HG03521 (cell line): Measurements from ENCODE around the gene CYP19A1.

Experiments
- ATAC-seq: cut with Tn5 transposase; IDR thresholded peaks from one replicate; pipeline ENCODE4 v1.9.1; 2021; ENCODE audit warnings: mild to moderate bottlenecking, moderate library complexity; ENCODE audit not compliant: unreplicated experiment

Gene CYP19A1

DNA sequence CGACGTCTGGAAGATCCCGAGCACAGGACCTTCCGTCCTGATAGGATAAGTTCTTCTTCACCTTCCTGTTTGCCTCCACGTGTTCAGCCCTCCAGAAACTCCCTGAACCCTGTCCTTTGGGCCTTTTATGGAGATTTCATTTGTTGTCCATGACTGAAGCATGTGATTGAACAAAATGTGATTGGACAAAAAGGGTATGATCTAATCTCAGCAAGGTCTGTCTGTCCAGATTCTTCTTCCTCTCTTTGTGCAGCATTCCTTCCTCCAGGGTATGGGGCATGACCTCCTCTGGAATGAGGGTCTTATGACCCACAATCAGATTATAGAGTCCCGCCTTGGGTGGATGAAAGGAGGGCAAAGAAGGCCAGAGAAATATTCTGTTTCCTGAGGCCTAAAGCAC, at the start of gene CYP19A1:
CYP19A1 (minus strand) TSS at position 101 of the 400 bp plus-strand sequence. CDS start 95,684 bp downstream, outside the sequence.
- no peak for ATAC-seq

GRCh38 chr15:51387699-51388041, 49.3 kb upstream of the CYP19A1 start:
- no peak for ATAC-seq

DNA sequence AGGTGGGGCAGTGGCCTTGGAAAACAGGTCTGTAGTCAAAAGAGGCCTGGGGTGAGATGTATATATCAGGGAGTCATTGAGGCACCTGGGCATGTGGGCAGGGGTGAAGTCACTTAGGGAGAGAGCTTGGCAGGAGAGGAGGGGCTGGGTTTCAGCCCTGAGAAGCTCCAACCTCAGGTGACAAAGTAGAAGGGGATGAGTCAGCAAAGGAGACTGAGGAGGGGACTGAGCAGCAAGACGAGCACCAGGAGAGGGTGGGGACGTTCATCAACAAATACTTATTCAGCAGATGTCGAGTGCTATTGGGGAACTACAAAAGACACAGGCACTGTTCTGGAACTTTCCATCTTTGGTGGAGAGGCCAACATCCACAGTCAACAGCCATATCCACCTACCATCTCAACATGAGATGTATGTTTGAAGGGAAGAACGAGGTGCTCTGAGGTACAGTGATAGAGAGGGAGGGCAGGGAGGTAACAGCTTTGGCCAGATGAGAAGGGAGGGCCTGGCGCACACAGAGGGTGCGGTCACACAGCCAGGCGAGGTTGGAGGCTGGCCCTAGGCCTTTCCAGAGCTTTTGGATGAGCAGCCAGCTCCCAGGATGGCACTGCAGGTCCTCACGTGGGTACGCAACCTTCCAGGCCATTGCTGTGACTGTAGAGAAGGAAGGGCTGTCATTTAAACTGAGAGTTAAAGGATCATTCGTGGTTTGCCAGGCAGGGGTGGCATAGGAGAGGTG, 48.7 kb upstream of the CYP19A1 start:
- no peak for ATAC-seq

GRCh38 chr15:51386486-51386885, 48.1 kb upstream of the CYP19A1 start:
- no peak for ATAC-seq

GRCh38 chr15:51386029-51386428, 47.6 kb upstream of the CYP19A1 start:
- ATAC-seq, result no peak

DNA sequence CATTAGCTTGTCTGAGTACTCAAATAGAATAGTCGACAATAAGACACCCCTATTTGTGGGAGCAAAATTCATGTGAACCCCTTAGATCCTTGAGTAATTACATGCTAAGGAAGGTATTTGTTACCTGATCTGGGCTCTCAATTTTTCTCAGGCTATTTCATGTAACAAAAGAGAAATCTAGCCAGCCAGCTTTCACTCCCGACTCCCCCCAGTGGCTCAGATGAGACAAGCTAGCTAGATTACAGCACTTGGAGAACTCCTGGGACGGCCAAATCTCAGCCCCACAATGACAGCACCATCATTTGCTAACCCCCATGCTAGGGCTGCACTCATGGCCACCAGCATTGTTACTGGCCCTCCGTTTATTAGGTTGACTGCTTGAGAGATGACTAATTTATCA, 44.4 kb upstream of the CYP19A1 start:
- ATAC-seq, result no peak

- peak; percentile 76 for ATAC-seq
Observed at GRCh38 chr15:51380999-51381806, 42.8 kb upstream of the CYP19A1 start.

DNA sequence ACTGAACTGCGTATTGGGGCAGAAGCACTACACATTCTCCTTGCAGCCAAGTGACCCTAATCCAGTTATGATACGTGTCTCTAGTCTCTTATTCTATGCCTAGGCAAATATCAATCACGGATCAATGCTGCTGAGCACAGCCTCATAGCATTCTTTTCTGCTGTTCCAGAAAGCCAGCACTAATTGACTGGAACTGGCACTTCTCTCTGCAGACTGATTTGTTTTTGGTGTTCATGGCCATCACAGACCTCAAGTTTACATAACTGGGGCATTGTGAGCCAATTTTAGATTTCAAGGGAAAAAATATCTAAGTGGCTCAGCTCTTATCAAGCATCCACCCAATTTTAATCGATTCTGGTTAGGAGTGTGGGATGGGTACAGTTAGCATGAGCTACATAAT, 41.0 kb upstream of the CYP19A1 start:
- ATAC-seq, result no peak

DNA sequence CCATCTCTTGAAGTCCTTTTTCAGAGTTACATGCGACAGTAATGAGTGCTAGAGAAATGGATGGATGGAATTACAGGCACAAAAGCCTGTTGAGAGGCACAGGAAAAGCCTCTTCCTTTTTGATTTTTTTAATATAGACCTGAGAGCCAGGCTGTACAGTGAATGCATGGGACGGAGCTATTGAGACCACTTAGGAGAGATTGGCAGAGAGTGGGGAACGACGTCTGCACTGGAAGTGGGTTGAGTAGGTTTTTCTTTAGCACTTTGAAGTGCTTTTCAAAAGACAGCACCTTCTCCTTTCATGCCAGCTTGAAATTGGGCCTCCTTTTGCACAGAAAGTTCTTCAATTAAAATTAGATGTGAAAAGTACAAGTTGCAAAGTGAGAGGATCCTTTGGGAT, 40.0 kb upstream of the CYP19A1 start:
- no peak for ATAC-seq

DNA sequence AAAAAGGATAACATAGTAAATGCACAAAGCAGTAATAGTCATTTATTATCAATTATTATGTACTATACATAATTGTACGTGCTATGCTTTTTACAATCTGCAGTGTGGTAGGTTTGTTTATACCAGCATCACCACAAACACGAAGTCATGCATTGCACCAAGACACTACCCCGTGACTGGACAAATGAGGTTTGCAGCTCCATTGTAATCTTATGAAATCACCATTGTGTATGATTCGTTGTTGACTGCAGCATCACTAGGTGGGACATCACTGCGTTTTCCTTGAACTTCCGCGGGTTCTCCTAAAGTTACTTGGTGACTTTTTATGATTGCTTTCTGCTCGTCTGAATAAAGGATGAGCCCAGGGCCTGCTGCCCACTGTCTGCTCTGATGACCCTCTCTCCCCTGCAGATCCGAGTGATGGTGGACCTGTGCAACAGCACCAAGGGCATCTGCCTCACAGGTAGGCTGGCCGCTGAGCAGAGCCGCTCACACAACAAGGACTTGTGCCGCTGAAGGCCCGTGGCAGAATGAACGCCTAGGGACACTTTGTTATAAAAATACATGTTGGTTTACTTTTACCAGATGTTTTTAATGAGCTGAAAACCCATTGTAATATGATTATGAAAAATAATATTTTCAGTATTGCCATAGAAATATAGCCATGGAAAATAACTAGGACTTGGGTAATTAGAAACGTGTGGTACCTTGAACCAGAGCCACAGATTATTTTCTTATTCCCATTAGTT, 38.8 kb upstream of the CYP19A1 start:
- ATAC-seq, result no peak

DNA sequence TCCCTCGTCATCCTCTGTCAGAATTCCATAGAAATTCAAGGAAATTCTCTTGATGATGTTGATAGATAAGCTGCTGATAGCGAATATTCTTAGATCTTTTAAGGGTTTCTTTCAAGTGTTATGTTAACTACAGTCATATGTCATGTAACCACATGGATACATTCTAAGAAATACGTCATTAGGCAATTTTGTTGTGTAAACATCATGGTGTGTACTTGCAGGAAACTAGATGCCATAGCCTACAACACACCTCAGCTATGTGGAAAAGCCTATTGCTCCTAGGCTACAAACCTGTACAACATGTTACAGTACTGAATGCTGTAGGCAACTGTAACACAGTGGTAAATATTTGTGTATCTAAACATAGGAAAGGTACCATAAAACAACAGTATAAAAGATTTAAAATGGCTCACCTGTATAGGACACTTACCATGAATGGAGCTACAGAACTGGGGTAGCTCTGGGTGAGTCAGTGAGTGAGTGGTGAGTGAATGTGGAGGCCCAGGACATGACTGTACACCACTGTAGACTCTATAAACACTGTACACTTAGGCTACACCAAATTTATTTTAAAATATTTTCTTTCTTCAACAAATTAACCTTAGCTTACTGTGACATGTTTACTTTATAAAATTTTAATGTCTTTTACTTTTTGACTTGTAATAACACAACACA, 37.7 kb upstream of the CYP19A1 start:
- no peak for ATAC-seq

DNA sequence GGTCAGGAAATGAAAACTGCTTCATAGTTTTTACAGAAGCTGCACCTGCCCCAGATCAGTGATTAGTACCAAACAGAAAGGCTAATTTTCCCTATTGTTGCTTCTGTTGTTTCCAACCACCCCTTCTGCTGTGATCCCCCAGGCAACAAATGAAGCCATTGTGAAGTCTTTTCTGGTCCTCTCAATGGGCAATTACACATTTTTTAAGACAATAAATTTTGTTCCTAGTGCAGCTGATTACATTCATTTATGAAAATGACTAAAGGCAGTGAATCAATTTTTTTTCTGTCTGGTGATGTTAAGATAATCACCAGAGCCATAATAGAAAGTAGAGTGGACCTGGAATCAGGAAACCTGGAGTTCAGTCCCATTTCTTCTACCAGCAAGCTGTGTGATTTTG, 35.7 kb upstream of the CYP19A1 start:
- no peak for ATAC-seq

GRCh38 chr15:51371266-51371665, 32.9 kb upstream of the CYP19A1 start:
- no peak for ATAC-seq

DNA sequence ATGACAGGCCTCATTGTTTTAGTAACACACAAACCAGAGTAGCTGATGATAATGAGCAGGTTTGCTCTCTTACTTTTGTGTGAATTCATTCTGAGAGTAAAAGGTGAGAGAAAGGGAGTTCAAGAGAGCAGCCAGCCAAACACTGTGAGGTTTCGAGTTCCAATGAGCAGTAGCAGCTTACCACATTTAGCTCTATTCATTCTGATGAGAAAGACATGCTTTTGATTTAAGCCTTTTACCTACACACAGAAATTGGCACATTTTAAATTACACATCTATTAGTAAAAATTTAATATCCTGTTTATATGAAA, 31.0 kb upstream of the CYP19A1 start:
- ATAC-seq, result no peak

DNA sequence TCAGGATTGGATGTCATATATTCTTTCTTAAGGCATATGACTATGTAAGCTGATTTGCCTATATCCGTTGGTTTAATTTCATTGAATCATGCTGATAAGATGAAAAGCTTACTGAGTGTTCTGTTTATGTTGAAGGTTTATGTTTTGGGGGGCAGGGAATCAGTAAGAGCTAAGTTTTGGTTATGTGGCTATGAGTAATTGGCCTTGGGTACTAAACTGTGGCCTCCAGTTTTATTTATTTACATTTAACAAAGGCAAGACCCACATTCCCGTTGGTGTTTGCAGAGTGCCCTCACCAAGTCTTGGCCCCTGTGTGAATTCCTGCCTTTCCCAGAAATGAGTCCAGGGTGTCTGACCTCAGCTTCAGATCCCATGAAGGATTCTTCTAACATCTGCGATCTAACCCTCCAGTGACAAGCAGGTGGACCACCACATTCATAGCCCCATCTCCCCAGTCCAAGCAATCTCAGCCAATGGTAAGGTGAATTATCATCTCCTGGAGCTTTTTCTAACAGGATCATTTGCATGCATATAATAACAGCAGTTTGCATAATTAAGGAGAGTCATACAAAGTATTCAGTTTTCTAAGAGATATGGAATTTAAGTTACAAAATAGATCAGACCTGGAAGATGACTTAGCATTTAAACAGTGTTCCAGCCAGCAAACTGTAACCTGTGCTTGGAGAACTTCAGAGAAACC, 30.5 kb upstream of the CYP19A1 start:
- no peak for ATAC-seq

DNA sequence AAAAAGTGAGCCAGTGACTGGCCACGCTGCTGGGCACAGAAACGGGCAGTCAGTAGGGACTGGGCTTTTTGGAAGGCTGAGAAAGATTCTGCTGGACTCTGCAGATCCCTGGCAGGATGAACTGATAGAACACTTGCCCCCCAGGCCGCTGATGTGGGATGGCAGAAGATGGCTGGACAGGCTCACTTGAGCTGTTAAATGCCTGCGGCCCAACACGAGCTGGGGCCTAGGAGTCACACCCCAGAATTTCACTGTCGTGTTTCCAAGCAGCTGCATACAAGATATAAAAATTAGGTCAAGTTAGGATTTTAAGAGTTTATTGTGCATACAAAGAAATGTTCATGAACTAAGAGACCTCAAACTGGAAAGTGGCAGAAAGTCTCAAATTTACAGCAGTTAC, 29.9 kb upstream of the CYP19A1 start:
- no peak for ATAC-seq

GRCh38 chr15:51367322-51367976, 29.1 kb upstream of the CYP19A1 start:
- ATAC-seq, result no peak

DNA sequence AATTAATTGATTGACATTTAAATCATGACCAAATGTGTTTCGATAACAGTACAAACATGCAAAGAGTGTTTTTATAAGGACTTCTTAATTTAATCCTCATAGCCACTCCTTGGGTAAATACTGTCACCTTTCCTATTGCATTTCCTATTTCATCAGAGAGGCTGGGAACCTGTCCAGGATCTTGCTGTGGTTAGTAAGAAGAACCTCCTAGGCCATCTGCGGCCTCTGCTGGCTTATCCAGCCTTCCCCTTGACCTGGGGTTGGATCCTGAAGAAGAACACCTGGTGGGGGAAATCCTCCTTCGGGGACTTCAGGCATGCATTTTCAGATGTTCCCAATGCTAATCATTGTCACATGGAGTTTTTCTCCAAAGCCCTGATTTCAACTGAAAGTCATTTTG, 28.5 kb upstream of the CYP19A1 start:
- ATAC-seq, result no peak

DNA sequence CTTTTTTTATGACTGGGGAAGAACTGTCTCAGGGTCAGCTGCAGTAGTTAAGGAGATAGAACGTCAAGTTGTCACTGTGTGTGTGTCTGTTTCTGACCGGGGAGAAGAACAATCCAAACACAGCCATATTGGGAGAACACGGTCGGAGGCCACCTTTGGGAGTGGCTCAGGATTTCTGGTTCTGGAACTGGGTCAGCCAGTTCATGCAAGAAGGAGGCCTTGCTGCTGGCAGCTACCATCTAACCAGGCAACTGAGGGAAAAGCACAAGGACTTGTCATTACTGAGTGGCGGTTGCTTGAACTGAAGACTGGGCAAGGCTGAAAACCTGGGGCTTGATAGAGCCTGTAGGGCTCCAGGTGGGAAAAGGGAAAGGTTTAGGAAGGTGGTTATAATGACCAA, 27.7 kb upstream of the CYP19A1 start:
- ATAC-seq, result no peak

GRCh38 chr15:51365417-51365816, 27.0 kb upstream of the CYP19A1 start:
- ATAC-seq, result no peak
